ENCODE results near the gene MRPS21. TPM values are rescaled to one million over a fixed set of nuclear protein-coding genes. Genes with fewer than 3 reads are reported as not detected.

The MRPS21 gene
- total RNA-seq, 1 donor from 2014 or later = 65.0 TPM

DNA sequence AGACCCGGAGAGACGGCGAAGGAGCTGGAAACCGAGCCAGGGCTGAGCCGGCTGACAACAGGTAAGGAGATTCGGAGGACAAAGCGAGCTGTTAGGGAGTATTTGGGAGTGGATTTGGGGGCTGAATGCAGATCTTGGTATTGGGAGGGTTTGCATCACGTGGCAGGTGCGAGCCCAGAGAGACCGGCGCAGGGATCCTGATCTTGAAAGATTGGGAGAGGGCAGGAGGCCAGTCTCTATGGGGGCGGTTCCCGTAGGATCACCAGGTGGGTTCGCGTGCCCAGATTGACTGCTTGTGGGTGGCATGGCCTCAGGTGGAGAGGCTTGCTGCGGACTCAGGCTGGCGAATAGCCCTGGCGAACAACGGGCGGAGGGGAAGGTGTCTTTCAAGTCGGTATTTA lies 11.1 kb upstream of the MRPS21 start:
- peak overlapping the region; percentile 52 for H3K27ac ChIP-seq (ENCODE audit: low read depth, low read length)
- H3K4me2 ChIP-seq (ENCODE audit: low read length) = peak overlapping the region; percentile 99
- no peak for FAIRE-seq
- H2AFZ ChIP-seq (ENCODE audit: low read depth, low read length) = peak overlapping the region; percentile 96
- peak overlapping the region; percentile 95 for H3K4me3 Mint-ChIP-seq (ENCODE audit: unreplicated experiment)
- H4K20me1 ChIP-seq (ENCODE audit: insufficient read depth, low read length) = no peaks in the 10 kb centered on the region
- TF ChIP-seq EZH2 (IDR thresholded peaks at IDR 0.05; ENCODE audit: insufficient read depth, low read length) = no peak
- TF ChIP-seq, protein P1, sequence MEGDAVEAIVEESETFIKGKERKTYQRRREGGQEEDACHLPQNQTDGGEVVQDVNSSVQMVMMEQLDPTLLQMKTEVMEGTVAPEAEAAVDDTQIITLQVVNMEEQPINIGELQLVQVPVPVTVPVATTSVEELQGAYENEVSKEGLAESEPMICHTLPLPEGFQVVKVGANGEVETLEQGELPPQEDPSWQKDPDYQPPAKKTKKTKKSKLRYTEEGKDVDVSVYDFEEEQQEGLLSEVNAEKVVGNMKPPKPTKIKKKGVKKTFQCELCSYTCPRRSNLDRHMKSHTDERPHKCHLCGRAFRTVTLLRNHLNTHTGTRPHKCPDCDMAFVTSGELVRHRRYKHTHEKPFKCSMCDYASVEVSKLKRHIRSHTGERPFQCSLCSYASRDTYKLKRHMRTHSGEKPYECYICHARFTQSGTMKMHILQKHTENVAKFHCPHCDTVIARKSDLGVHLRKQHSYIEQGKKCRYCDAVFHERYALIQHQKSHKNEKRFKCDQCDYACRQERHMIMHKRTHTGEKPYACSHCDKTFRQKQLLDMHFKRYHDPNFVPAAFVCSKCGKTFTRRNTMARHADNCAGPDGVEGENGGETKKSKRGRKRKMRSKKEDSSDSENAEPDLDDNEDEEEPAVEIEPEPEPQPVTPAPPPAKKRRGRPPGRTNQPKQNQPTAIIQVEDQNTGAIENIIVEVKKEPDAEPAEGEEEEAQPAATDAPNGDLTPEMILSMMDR (IDR thresholded peaks at IDR 0.05; ENCODE audit: insufficient read depth, low read depth, low read length) = no peak
- H3K36me3 ChIP-seq (ENCODE audit: insufficient read depth, low read length) = no peaks in the 10 kb centered on the region
- H3K27ac Mint-ChIP-seq (ENCODE audit: unreplicated experiment) = peak overlapping the region; percentile 88
- H3K36me3 Mint-ChIP-seq (ENCODE audit: low read depth, unreplicated experiment) = peaks cover 8% of the 10 kb centered on the region
- peaks cover 8% of the 10 kb centered on the region for H3K4me1 Mint-ChIP-seq (ENCODE audit: low read depth, unreplicated experiment)
- DNase-seq (ENCODE audit: low read depth) = no peak
- H3K9ac ChIP-seq (ENCODE audit: low read length) = peak overlapping the region; percentile 80
- no peaks in the 10 kb centered on the region for H3K27me3 ChIP-seq (ENCODE audit: insufficient read depth, low read length)
- H3K9me3 ChIP-seq (ENCODE audit: insufficient read depth, low read depth, low read length) = no peaks in the 10 kb centered on the region
- peak overlapping the region; percentile 74 for H3K4me3 ChIP-seq (ENCODE audit: insufficient read depth, low read depth, low read length)
- H3K27me3 Mint-ChIP-seq (ENCODE audit: low read depth, unreplicated experiment) = peaks cover 4% of the 10 kb centered on the region
- H3K79me2 ChIP-seq (ENCODE audit: insufficient read depth, low read length) = no peaks in the 10 kb centered on the region
- peaks cover 2% of the 10 kb centered on the region for H3K9me3 Mint-ChIP-seq (ENCODE audit: unreplicated experiment)
- H3K4me1 ChIP-seq (ENCODE audit: insufficient read depth, low read length) = peaks cover 19% of the 10 kb centered on the region

DNA sequence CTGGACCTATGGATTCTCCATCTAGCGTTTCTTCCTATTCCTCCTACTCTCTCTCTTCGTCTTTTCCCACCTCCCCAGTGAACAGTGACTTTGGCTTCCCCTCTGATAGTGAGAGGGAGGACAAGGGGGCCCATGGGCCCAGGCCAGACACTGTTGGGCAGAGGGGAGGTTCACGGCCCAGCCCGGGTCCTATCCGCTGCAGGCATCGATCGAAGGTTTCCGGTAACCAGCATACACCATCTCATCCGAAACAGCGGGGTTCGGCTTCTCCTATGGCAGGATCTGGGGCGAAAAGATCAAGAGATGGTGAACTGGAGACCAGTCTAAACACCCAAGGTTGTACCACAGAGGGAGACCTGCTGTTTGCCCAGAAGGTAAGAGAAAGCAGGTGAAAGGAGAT lies 10.4 kb upstream of the MRPS21 start:
- DNase-seq (ENCODE audit: low read depth) (no peak), FAIRE-seq (no peak)
- H4K20me1 ChIP-seq (ENCODE audit: insufficient read depth, low read length) = no peaks in the 10 kb centered on the region

DNA sequence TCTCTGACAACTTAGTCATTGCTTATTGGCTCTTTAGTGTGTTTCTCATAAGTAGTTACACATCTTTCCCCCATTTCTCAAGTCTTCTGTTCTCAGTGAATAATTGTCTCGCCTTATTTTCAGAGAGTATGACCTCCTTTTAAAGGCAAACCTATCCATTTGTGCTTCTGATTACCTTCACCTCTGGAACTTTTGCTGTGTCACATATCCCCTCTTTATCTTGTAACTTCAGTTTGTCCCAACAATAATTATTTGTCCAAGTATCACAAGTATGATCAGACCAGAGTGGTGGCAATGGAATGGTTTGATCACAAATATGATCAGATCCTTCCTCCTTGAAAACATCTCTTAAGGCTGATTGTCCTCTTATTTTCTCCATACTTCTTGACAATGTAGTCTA lies 5.3 kb upstream of the MRPS21 start:
- H3K4me1 Mint-ChIP-seq (ENCODE audit: low read depth, unreplicated experiment) = no peaks in the 10 kb centered on the region
- peaks cover 9% of the 10 kb centered on the region for H3K36me3 Mint-ChIP-seq (ENCODE audit: low read depth, unreplicated experiment)
- peaks cover 2% of the 10 kb centered on the region for H3K9me3 Mint-ChIP-seq (ENCODE audit: unreplicated experiment)
- no peaks in the 10 kb centered on the region for H3K36me3 ChIP-seq (ENCODE audit: insufficient read depth, low read length)
- no peaks in the 10 kb centered on the region for H3K27me3 Mint-ChIP-seq (ENCODE audit: low read depth, unreplicated experiment)
- H3K27ac Mint-ChIP-seq (ENCODE audit: unreplicated experiment) = no peak overlapping the region
- DNase-seq (ENCODE audit: low read depth) = no peak
- FAIRE-seq = no peak
- H4K20me1 ChIP-seq (ENCODE audit: insufficient read depth, low read length) = no peaks in the 10 kb centered on the region
- no peak overlapping the region for H3K27ac ChIP-seq (ENCODE audit: low read depth, low read length)
- TF ChIP-seq, protein P1 (IDR thresholded peaks at IDR 0.05; ENCODE audit: insufficient read depth, low read depth, low read length) = no peak
- TF ChIP-seq EZH2 (IDR thresholded peaks at IDR 0.05; ENCODE audit: insufficient read depth, low read length) = no peak
- H3K4me1 ChIP-seq (ENCODE audit: insufficient read depth, low read length) = peaks cover 4% of the 10 kb centered on the region
- H3K4me3 ChIP-seq (ENCODE audit: insufficient read depth, low read depth, low read length) = no peak overlapping the region
- peaks cover under 1% of the 10 kb centered on the region for H3K79me2 ChIP-seq (ENCODE audit: insufficient read depth, low read length)
- H2AFZ ChIP-seq (ENCODE audit: low read depth, low read length) = no peak overlapping the region
- no peak overlapping the region for H3K9ac ChIP-seq (ENCODE audit: low read length)
- no peaks in the 10 kb centered on the region for H3K9me3 ChIP-seq (ENCODE audit: insufficient read depth, low read depth, low read length)
- H3K4me2 ChIP-seq (ENCODE audit: low read length) = no peak overlapping the region
- H3K27me3 ChIP-seq (ENCODE audit: insufficient read depth, low read length) = no peaks in the 10 kb centered on the region
- H3K4me3 Mint-ChIP-seq (ENCODE audit: unreplicated experiment) = no peak overlapping the region

More for the DNA sequence above, 10.4 kb upstream of the MRPS21 start:
- Mint-ChIP-seq H3K4me3 (ENCODE audit: unreplicated experiment) (peak overlapping the region; percentile 95), H3K4me1 (ENCODE audit: low read depth, unreplicated experiment) (peaks cover 8% of the 10 kb centered on the region), H3K27me3 (ENCODE audit: low read depth, unreplicated experiment) (peaks cover 4% of the 10 kb centered on the region), H3K9me3 (ENCODE audit: unreplicated experiment) (peaks cover 2% of the 10 kb centered on the region), H3K36me3 (ENCODE audit: low read depth, unreplicated experiment) (peaks cover 9% of the 10 kb centered on the region), H3K27ac (ENCODE audit: unreplicated experiment) (no peak overlapping the region)
- no peak overlapping the region for H3K27ac ChIP-seq (ENCODE audit: low read depth, low read length)
- H3K27me3 ChIP-seq (ENCODE audit: insufficient read depth, low read length) = no peaks in the 10 kb centered on the region
- peak overlapping the region; percentile 74 for H3K4me3 ChIP-seq (ENCODE audit: insufficient read depth, low read depth, low read length)
- no peak for TF ChIP-seq EZH2 (IDR thresholded peaks at IDR 0.05; ENCODE audit: insufficient read depth, low read length)
- TF ChIP-seq, protein P1 (IDR thresholded peaks at IDR 0.05; ENCODE audit: insufficient read depth, low read depth, low read length) = no peak
- peak overlapping the region; percentile 80 for H3K9ac ChIP-seq (ENCODE audit: low read length)
- H3K36me3 ChIP-seq (ENCODE audit: insufficient read depth, low read length) = no peaks in the 10 kb centered on the region
- H3K79me2 ChIP-seq (ENCODE audit: insufficient read depth, low read length) = no peaks in the 10 kb centered on the region
- H3K4me2 ChIP-seq (ENCODE audit: low read length) = peak overlapping the region; percentile 99
- H2AFZ ChIP-seq (ENCODE audit: low read depth, low read length) = peak overlapping the region; percentile 96
- peaks cover 19% of the 10 kb centered on the region for H3K4me1 ChIP-seq (ENCODE audit: insufficient read depth, low read length)
- H3K9me3 ChIP-seq (ENCODE audit: insufficient read depth, low read depth, low read length) = no peaks in the 10 kb centered on the region

Data from astrocyte (in vitro differentiated cells and primary cell).